Measurements from ENCODE around the gene SH3TC1.

SH3TC1 gene

DNA sequence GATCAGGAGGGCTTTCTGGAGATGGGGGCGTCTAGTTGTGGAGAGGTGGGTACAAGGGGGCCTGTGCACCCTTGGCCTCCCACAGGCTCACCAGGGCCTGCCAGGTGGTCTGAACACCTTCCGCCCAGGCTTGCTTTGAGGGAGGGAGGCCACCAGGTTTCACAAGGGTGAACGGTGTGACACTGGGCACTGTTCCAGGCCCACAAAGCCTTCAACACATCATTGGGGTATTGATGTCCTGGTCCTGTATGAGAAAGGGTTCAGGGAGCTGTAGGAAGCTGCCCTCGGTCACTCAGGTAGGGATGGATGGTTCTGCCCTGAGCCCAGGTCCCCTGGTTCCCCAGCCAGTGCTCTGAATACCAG is 76.4 kb downstream of the SH3TC1 start:
- Histone ChIP-seq H3K9me3 (ENCODE audit: control insufficient read depth, insufficient read depth, low read length) (no peaks in the 10 kb centered on the region), H3K27me3 (ENCODE audit: control insufficient read depth, low read length) (no peaks in the 10 kb centered on the region), H3K4me2 (ENCODE audit: low read length) (no peak overlapping the region), H3K79me2 (ENCODE audit: control insufficient read depth, low read length) (no peaks in the 10 kb centered on the region), H3F3A (ENCODE audit: control insufficient read depth, insufficient read depth) (no peaks in the 10 kb centered on the region), H3K27ac (ENCODE audit: low read depth, low read length) (no peak overlapping the region), H3K4me3 (ENCODE audit: low read length) (no peak overlapping the region), H3K36me3 (ENCODE audit: control insufficient read depth, low read length) (no peaks in the 10 kb centered on the region), H3K9me2 (replicated peaks; ENCODE audit: control insufficient read depth, low read length) (no peaks in the 10 kb centered on the region), H4K20me1 (ENCODE audit: control insufficient read depth, insufficient read depth, low read depth, low read length) (no peaks in the 10 kb centered on the region), H3K4me1 (ENCODE audit: control insufficient read depth, low read length) (no peaks in the 10 kb centered on the region)
- TF ChIP-seq CTCF (IDR thresholded peaks at IDR 0.05; ENCODE audit: low read depth, low read length, poor library complexity, severe bottlenecking), result no peak
- TF ChIP-seq EZH2phosphoT487 (IDR thresholded peaks at IDR 0.05; ENCODE audit: borderline replicate concordance, low read length), result no peak

- Histone ChIP-seq H3K9me3 (ENCODE audit: control insufficient read depth, insufficient read depth, low read length) (no peaks in the 10 kb centered on the region), H4K20me1 (ENCODE audit: control insufficient read depth, insufficient read depth, low read depth, low read length) (no peaks in the 10 kb centered on the region), H3K9me2 (replicated peaks; ENCODE audit: control insufficient read depth, low read length) (no peaks in the 10 kb centered on the region), H3K79me2 (ENCODE audit: control insufficient read depth, low read length) (no peaks in the 10 kb centered on the region), H3F3A (ENCODE audit: control insufficient read depth, insufficient read depth) (no peaks in the 10 kb centered on the region), H3K4me3 (ENCODE audit: low read length) (no peak overlapping the region), H3K4me1 (ENCODE audit: control insufficient read depth, low read length) (no peaks in the 10 kb centered on the region), H3K4me2 (ENCODE audit: low read length) (no peak overlapping the region), H3K27ac (ENCODE audit: low read depth, low read length) (no peak overlapping the region), H3K36me3 (ENCODE audit: control insufficient read depth, low read length) (no peaks in the 10 kb centered on the region), H3K27me3 (ENCODE audit: control insufficient read depth, low read length) (no peaks in the 10 kb centered on the region)
- TF ChIP-seq CTCF (IDR thresholded peaks at IDR 0.05; ENCODE audit: low read depth, low read length, poor library complexity, severe bottlenecking) (no peak), EZH2phosphoT487 (IDR thresholded peaks at IDR 0.05; ENCODE audit: borderline replicate concordance, low read length) (no peak)
Observed at GRCh38 chr4:8276358-8277240, 77.5 kb downstream of the SH3TC1 start.

DNA sequence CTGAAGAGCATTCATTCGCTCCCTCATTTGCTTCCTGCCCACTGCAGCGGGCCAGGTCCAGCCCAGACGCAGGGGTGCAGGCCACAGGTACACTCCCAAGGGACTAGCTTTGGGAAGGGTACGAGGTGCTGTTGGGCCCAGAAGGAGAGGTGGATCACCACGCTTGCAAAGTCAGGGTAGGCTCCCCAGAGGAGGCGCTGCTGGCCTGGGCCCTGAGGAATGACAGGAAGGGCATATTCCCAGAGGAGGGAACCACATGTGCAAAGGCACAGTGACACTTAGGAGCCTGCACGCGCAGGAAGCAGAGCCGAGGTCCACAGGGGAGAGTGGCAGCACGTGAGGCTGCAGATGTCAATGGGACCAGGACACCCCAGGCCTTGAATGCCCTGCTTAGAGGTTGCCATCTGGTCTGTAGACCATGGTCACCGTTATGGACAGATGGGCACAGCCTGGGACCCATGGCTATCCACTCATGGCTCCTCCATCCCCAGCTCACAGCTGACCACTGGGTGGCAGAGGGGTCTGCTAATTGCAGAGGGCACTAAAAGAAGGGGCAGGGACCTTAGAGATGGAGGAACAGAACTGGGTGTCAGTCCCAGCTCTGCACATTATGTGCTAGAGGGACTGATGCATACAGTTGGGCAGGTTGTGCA is 78.4 kb downstream of the SH3TC1 start:
- no peaks in the 10 kb centered on the region for H3K9me2 ChIP-seq (replicated peaks; ENCODE audit: control insufficient read depth, low read length)
- H3K4me3 ChIP-seq (ENCODE audit: low read length), result no peak overlapping the region
- H3K36me3 ChIP-seq (ENCODE audit: control insufficient read depth, low read length), result no peaks in the 10 kb centered on the region
- no peaks in the 10 kb centered on the region for H3F3A ChIP-seq (ENCODE audit: control insufficient read depth, insufficient read depth)
- H3K4me2 ChIP-seq (ENCODE audit: low read length), result no peak overlapping the region
- no peaks in the 10 kb centered on the region for H3K79me2 ChIP-seq (ENCODE audit: control insufficient read depth, low read length)
- H3K27ac ChIP-seq (ENCODE audit: low read depth, low read length), result no peak overlapping the region
- H3K9me3 ChIP-seq (ENCODE audit: control insufficient read depth, insufficient read depth, low read length), result no peaks in the 10 kb centered on the region
- H3K4me1 ChIP-seq (ENCODE audit: control insufficient read depth, low read length), result no peaks in the 10 kb centered on the region
- H4K20me1 ChIP-seq (ENCODE audit: control insufficient read depth, insufficient read depth, low read depth, low read length), result no peaks in the 10 kb centered on the region
- TF ChIP-seq EZH2phosphoT487 (IDR thresholded peaks at IDR 0.05; ENCODE audit: borderline replicate concordance, low read length), result no peak
- peak; percentile 11 for TF ChIP-seq CTCF (IDR thresholded peaks at IDR 0.05; ENCODE audit: low read depth, low read length, poor library complexity, severe bottlenecking)
- H3K27me3 ChIP-seq (ENCODE audit: control insufficient read depth, low read length), result no peaks in the 10 kb centered on the region
